ENCODE data around the gene CHPF2.

Gene CHPF2

GRCh38 chr7:151194188-151194587 is 38.1 kb upstream of the CHPF2 start:
- Histone ChIP-seq H3K27ac (no peak overlapping the region), H3K4me1 (ENCODE audit: control insufficient read depth in 1 of 2, insufficient read depth in 1 of 2, low read depth in 1 of 2, low read length in 1 of 2) (no peaks in the 10 kb centered on the region), H3K4me3 (ENCODE audit: low read depth in 1 of 2, low read length in 1 of 2) (no peak overlapping the region), H3K27me3 (peaks cover 28% of the 10 kb centered on the region), H3K36me3 (no peaks in the 10 kb centered on the region), H3K9me3 (no peaks in the 10 kb centered on the region)
- no peak for TF ChIP-seq CTCF (IDR thresholded peaks at IDR 0.05)

- peaks cover 28% of the 10 kb centered on the region for H3K27me3 ChIP-seq
- no peaks in the 10 kb centered on the region for H3K36me3 ChIP-seq
- H3K9me3 ChIP-seq: no peaks in the 10 kb centered on the region
- no peak overlapping the region for H3K4me3 ChIP-seq (ENCODE audit: low read depth in 1 of 2, low read length in 1 of 2)
- H3K27ac ChIP-seq: no peak overlapping the region
- TF ChIP-seq CTCF (IDR thresholded peaks at IDR 0.05): no peak
- H3K4me1 ChIP-seq (ENCODE audit: control insufficient read depth in 1 of 2, insufficient read depth in 1 of 2, low read depth in 1 of 2, low read length in 1 of 2): no peaks in the 10 kb centered on the region
Observed at GRCh38 chr7:151195616-151196450, 36.5 kb upstream of the CHPF2 start.

- peaks cover 39% of the 10 kb centered on the region for H3K27me3 ChIP-seq
- H3K36me3 ChIP-seq: no peaks in the 10 kb centered on the region
- no peaks in the 10 kb centered on the region for H3K4me1 ChIP-seq (ENCODE audit: control insufficient read depth in 1 of 2, insufficient read depth in 1 of 2, low read depth in 1 of 2, low read length in 1 of 2)
- no peak overlapping the region for H3K4me3 ChIP-seq (ENCODE audit: low read depth in 1 of 2, low read length in 1 of 2)
- no peak overlapping the region for H3K27ac ChIP-seq
- no peak for TF ChIP-seq CTCF (IDR thresholded peaks at IDR 0.05)
- H3K9me3 ChIP-seq: no peaks in the 10 kb centered on the region
Observed at GRCh38 chr7:151197932-151198331, 34.4 kb upstream of the CHPF2 start.

- H3K9me3 ChIP-seq: no peaks in the 10 kb centered on the region
- peaks cover 52% of the 10 kb centered on the region for H3K27me3 ChIP-seq
- TF ChIP-seq CTCF (IDR thresholded peaks at IDR 0.05): no peak
- H3K36me3 ChIP-seq: no peaks in the 10 kb centered on the region
- H3K4me3 ChIP-seq (ENCODE audit: low read depth in 1 of 2, low read length in 1 of 2): no peak overlapping the region
- H3K27ac ChIP-seq: no peak overlapping the region
- H3K4me1 ChIP-seq (ENCODE audit: control insufficient read depth in 1 of 2, insufficient read depth in 1 of 2, low read depth in 1 of 2, low read length in 1 of 2): no peaks in the 10 kb centered on the region
Observed at GRCh38 chr7:151198945-151199848, 33.1 kb upstream of the CHPF2 start.

DNA sequence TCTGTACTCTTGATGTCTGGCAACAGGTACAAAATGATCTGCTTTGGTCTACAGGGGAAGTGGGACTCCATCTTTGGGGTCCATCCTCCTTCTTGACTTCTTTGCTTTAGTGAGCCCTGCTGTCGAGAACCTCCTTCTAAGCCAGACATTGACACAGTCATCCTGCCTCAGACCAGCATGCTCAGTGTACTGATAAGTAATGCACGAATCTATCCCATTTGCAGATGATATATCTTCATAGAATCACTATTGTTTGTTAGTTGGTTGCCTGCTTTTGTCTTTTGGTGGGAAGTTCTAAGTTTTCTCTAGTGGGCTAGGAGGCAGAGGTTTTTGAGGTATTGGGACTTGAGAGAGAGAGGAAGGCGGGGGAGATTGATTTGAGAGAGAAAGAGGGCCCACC is 30.9 kb upstream of the CHPF2 start:
- Histone ChIP-seq H3K4me1 (ENCODE audit: control insufficient read depth in 1 of 2, insufficient read depth in 1 of 2, low read depth in 1 of 2, low read length in 1 of 2) (no peaks in the 10 kb centered on the region), H3K4me3 (ENCODE audit: low read depth in 1 of 2, low read length in 1 of 2) (no peak overlapping the region), H3K27me3 (peaks cover 55% of the 10 kb centered on the region), H3K9me3 (no peaks in the 10 kb centered on the region), H3K36me3 (no peaks in the 10 kb centered on the region), H3K27ac (no peak overlapping the region)
- TF ChIP-seq CTCF (IDR thresholded peaks at IDR 0.05): no peak
